Transverse colon (tissue), 4 donors: ENCODE data around the gene MYLK. TPM values are rescaled to one million over a fixed set of nuclear protein-coding genes. Genes with fewer than 3 reads are reported as not detected.

ENCODE experiments used
- DNase-seq: peaks from one replicate; pipeline ENCODE4 v3.0.0-alpha.2; 2019
- H3K27ac ChIP-seq, 4 donors: fragments of 200-600 bp; sonication (generic); 2 replicates each; pipeline ENCODE4 v1.5.1; 2016 to 2018; ENCODE audit warnings: inconsistent platforms in 4 of 4
- H3K27me3 ChIP-seq: fragments of 200-600 bp; sonication (generic); 2 replicates; pipeline ENCODE4 v1.5.1; 2017; ENCODE audit warnings: inconsistent platforms
- H3K36me3 ChIP-seq, 4 donors: fragments of 200-600 bp; sonication (generic); 2 replicates each; pipeline ENCODE4 v1.5.1; 2017 to 2019; ENCODE audit warnings: inconsistent platforms in 4 of 4
- H3K4me1 ChIP-seq, 4 donors: fragments of 200-600 bp; sonication (generic); 2 replicates each; pipeline ENCODE4 v1.5.1; 2017 to 2020; ENCODE audit warnings: inconsistent platforms in 4 of 4
- H3K4me3 ChIP-seq, 4 donors: fragments of 200-600 bp; sonication (generic); 1 replicate in 1 of 4; 2 replicates in 3 of 4; pipeline versions ENCODE4 v1.5.1 to v1.6.1; 2017 to 2019; ENCODE audit warnings: inconsistent platforms in 4 of 4
- H3K9me3 ChIP-seq, 2 donors: fragments of 200-600 bp; sonication (generic); 2 replicates each; pipeline ENCODE4 v1.5.1; 2017 to 2019; ENCODE audit warnings: inconsistent platforms in 2 of 2
- EP300 ChIP-seq: sonication (generic); formaldehyde crosslinking; IDR thresholded peaks from one replicate; pipeline ENCODE4 v1.6.1; 2017; ENCODE audit warnings: antibody characterized with exemption, low read depth
- POLR2A ChIP-seq: fragments of 450-650 bp; IDR thresholded peaks from one replicate; pipeline ENCODE4 v1.6.1; 2016; ENCODE audit warnings: antibody characterized with exemption, mild to moderate bottlenecking, moderate library complexity
- POLR2AphosphoS5 ChIP-seq, 3 donors: sonication (generic); formaldehyde crosslinking; IDR thresholded peaks; one replicate each; pipeline ENCODE4 v1.6.1; 2016; ENCODE audit warnings: antibody characterized with exemption in 3 of 3
- WGBS, 2 donors: methylation state at CpG; one replicate each; pipeline ENCODE4 v1.1.5; 2018; ENCODE audit warnings: low coverage in 1 of 2; 5-methylcytosine and 5-hydroxymethylcytosine counted together
- in situ Hi-C, 4 donors: fragments of 200-750 bp; cut with MboI; loops; one replicate each; pipeline versions ENCODE4 v1.15.0 to v1.15.1; 2017; ENCODE audit warnings: low sequenced_read_pairs in 3 of 4, low pct_ligation_motif_present in 1 of 4, low pct_unique_long_range_greater_than_20kb in 1 of 4
- intact Hi-C: fragments of 100-400 bp; cut with DNase I; formaldehyde crosslinking; loops from one replicate; pipeline ENCODE4 v1.15.1; 2023; ENCODE audit warnings: low total_unique reads
- total RNA-seq, 4 donors: library from RNA; depleted of rRNA; stranded (reverse); fragments of >200 nt; gene quantifications; one replicate each; pipeline ENCODE4 v1.1.0, GENCODE V29; 2016
- TF ChIP-seq, protein P1 (sequence below), 5 experiments: fragments of 200-600 bp in 3 of 5; fragments of 450-650 bp in 2 of 5; sonication (generic) in 3 of 5; IDR thresholded peaks; 1 replicate in 2 of 5; 2 replicates in 3 of 5; pipeline ENCODE4 v1.5.1; 2016 to 2017; ENCODE audit warnings: antibody characterized with exemption in 5 of 5, inconsistent platforms in 3 of 5, mild to moderate bottlenecking in 2 of 5, moderate library complexity in 1 of 5

MYLK gene
- total RNA-seq, 4 donors from 2014 or later, result 230 to 527 (median 349) TPM

DNA sequence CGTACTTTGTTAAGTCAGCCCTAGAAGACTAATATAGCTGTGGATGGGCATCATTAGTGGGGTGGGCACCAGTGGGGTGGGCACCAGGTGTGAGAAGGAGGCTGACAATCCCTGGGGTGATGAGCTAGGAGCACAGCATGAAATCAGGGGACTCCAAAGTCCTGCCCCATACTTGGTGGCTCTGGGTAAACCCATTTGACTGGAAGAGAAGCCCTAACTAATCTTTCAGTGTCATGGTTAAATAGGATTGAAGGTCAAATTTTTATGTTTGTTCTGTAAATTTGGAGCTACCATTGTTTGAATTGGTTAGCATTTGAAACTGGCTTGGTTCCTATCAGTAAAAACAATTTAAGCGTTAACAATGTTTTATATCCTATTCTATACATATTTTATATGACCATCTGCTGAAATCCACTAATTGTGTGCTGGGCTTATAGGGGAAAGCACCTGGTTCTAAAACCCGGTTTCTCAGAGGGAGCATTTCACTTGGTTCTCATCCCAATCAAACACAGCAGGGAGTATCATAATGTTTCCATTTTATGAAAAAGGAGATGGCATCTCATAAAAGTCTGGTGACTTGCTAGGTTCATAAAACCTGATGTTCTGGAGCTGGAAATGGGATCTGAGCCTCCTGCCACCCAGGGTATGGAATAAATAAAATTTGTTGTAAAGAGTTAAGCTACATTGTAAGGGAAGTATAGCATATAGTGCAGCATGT is 211.5 kb downstream of the MYLK start:
- in situ Hi-C loops, result no loop called here
- WGBS, 2 donors, result 56 to 66% methylated on average over 3 of the region's 3 CpGs
- H3K27ac ChIP-seq, result peak overlapping the region; percentile 26 to 89 (median 78)
- no peak for DNase-seq
- no peaks in the 10 kb centered on the region for H3K27me3 ChIP-seq
- TF ChIP-seq, protein P1, sequence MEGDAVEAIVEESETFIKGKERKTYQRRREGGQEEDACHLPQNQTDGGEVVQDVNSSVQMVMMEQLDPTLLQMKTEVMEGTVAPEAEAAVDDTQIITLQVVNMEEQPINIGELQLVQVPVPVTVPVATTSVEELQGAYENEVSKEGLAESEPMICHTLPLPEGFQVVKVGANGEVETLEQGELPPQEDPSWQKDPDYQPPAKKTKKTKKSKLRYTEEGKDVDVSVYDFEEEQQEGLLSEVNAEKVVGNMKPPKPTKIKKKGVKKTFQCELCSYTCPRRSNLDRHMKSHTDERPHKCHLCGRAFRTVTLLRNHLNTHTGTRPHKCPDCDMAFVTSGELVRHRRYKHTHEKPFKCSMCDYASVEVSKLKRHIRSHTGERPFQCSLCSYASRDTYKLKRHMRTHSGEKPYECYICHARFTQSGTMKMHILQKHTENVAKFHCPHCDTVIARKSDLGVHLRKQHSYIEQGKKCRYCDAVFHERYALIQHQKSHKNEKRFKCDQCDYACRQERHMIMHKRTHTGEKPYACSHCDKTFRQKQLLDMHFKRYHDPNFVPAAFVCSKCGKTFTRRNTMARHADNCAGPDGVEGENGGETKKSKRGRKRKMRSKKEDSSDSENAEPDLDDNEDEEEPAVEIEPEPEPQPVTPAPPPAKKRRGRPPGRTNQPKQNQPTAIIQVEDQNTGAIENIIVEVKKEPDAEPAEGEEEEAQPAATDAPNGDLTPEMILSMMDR (IDR thresholded peaks at IDR 0.05), result no peak
- TF ChIP-seq POLR2AphosphoS5 (IDR thresholded peaks at IDR 0.05), result no peak
- no peak for TF ChIP-seq POLR2A
- TF ChIP-seq EP300, result no peak
- no peak overlapping the region for H3K4me3 ChIP-seq
- intact Hi-C loops, result no loop called here
- H3K9me3 ChIP-seq, result no peaks in the 10 kb centered on the region
- peaks cover 0 to 20% (median 6%) of the 10 kb centered on the region in 4 donors for H3K4me1 ChIP-seq
- peaks cover 0 to 5% (median 0%) of the 10 kb centered on the region in 4 donors for H3K36me3 ChIP-seq

DNA sequence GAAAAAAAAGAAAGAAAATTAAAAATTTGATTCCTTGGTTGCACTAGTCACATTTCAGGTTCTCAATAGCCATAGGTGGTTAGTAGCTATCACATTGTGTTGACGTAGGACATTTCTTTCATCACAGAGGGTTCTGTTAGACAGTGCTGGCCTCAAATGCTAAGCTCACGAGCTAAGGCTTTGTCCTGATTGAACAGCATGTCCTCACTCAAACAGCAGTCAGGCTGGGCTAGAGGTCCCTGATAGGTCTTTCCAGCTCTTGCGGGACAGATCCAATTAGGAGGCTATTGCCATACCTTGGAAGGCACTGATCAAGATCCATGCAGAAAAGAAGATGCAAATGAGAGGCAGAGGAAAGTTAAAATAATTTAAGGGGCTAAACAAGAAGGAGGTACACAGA is 213.4 kb downstream of the MYLK start:
- intact Hi-C loops, result no loop called here
- TF ChIP-seq EP300 (no peak), POLR2AphosphoS5 (IDR thresholded peaks at IDR 0.05) (no peak), POLR2A (no peak)
- TF ChIP-seq, protein P1 (IDR thresholded peaks at IDR 0.05), result no peak
- 50 to 70% methylated on average over 1 to 3 of the region's 3 CpGs for WGBS, 2 donors
- Histone ChIP-seq H3K27ac (peak overlapping the region; percentile 26 to 89 (median 78)), H3K4me3 (no peak overlapping the region), H3K4me1 (peaks cover 0 to 25% (median 7%) of the 10 kb centered on the region in 4 donors), H3K27me3 (no peaks in the 10 kb centered on the region), H3K9me3 (no peaks in the 10 kb centered on the region), H3K36me3 (peaks cover 0 to 5% (median 0%) of the 10 kb centered on the region in 4 donors)
- DNase-seq, result no peak
- in situ Hi-C loops, result no loop called here

DNA sequence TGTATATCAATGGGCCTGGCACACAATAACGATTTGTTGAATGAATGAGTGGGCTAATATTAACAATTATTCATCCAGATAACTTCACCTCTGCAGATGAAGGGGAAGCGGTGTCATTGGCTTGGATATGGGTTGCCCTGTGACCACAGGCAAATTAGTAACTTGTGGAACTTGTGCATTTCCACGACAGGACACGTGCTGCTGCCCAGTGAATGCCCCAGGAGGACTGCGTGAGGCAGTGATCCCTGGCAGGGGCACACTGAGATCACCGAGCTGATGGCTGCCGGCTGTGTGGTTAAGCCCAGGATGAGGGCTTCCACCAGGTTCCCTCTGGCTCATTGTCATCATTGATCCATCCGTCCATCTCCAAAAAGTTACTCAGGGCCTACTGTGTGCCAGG is 215.2 kb downstream of the MYLK start:
- in situ Hi-C loops (no loop called here), intact Hi-C loops (no loop called here)
- no peaks in the 10 kb centered on the region for H3K27me3 ChIP-seq
- DNase-seq, result no peak
- TF ChIP-seq, protein P1 (IDR thresholded peaks at IDR 0.05), result no peak
- TF ChIP-seq POLR2AphosphoS5 (IDR thresholded peaks at IDR 0.05), result no peak
- no peak for TF ChIP-seq POLR2A
- TF ChIP-seq EP300, result no peak
- no peak overlapping the region for H3K4me3 ChIP-seq
- peaks cover 0 to 13% (median 3%) of the 10 kb centered on the region in 4 donors for H3K36me3 ChIP-seq
- H3K27ac ChIP-seq, result peak overlapping the region in 3 of 4 donors; percentile 49 to 89 (median 56)
- no peaks in the 10 kb centered on the region for H3K9me3 ChIP-seq
- peaks cover 0 to 25% (median 7%) of the 10 kb centered on the region in 4 donors for H3K4me1 ChIP-seq
- 57 to 71% methylated on average over 2 to 8 of the region's 8 CpGs for WGBS, 2 donors

DNA sequence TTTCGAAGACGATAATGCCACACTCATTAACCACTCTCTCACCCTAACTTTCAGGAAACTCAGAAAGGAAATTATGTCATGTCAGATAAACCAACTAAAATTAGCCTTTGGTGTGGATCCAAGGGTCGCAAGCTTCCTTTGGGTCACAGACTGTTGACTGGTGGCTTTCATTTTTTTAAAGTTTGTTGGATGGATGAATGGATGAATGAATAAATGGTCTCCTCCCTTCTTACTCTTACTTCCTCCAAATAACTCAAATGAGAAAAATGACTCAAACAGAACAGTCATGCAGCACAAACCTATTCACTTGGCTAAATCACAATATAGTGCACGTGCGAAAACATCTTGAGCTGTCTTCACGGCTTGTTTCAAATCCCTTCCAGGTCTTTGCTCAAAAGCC is 216.3 kb downstream of the MYLK start:
- no peaks in the 10 kb centered on the region for H3K27me3 ChIP-seq
- in situ Hi-C loops, result no loop called here

More for the DNA sequence above, 216.3 kb downstream of the MYLK start:
- intact Hi-C loops, result no loop called here
- peak overlapping the region; percentile 20 to 89 (median 52) for H3K27ac ChIP-seq
- H3K4me1 ChIP-seq, result peaks cover 0 to 21% (median 7%) of the 10 kb centered on the region in 4 donors
- no peaks in the 10 kb centered on the region for H3K9me3 ChIP-seq
- TF ChIP-seq, protein P1 (IDR thresholded peaks at IDR 0.05), result no peak
- TF ChIP-seq POLR2A (no peak), POLR2AphosphoS5 (IDR thresholded peaks at IDR 0.05) (no peak), EP300 (no peak)
- no peak for DNase-seq
- H3K4me3 ChIP-seq, result no peak overlapping the region
- peaks cover 0 to 19% (median 3%) of the 10 kb centered on the region in 4 donors for H3K36me3 ChIP-seq
- WGBS, 2 donors, result 26 to 30% methylated on average over 4 to 6 of the region's 6 CpGs
